Measurements from ENCODE around the gene FOCAD. TPM values are rescaled to one million over a fixed set of nuclear protein-coding genes. Genes with fewer than 3 reads are reported as not detected.

FOCAD gene
- total and polyA plus RNA-seq, 2 of the 8 experiments (the other 6 are each of a cell fraction or from before 2014, with no cell fraction given) = 22.0 to 38.4 TPM

DNA sequence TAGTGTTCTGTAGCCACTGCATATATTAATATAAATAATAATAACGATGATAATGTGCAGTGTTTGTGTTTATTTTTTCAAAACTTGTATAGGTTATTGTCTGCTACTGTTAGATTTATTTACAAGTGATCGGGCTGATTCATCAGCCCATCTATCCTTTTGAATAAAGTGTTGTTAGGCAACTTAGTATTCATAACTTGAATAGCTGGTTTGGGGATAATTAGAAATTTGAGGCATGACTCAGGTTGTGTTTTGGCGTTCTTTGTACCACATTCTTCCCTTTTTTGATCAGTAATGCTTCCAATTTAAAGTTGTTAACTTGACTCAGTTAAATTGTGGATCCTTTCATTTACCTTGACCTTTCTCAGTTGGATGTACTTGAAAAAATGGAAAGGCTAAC, 69.7 kb downstream of the FOCAD start:
- Histone ChIP-seq H3K56ac (replicated peaks; ENCODE audit: insufficient read length, low read depth, low read length) (no peak overlapping the region), H4K5ac (ENCODE audit: insufficient read length, low read depth, low read length) (no peak overlapping the region), H3K27me3 (replicated peaks in 1 of 4; ENCODE audit: control insufficient read depth in 3 of 4, extremely low read depth in 1 of 4, insufficient read depth in 3 of 4, low read length in 3 of 4) (no peaks in the 10 kb centered on the region), H3K18ac (ENCODE audit: extremely low read depth, low read length) (no peak overlapping the region), H3K36me3 (ENCODE audit: control insufficient read depth in 2 of 4, insufficient read depth in 4 of 4, low read length in 3 of 4) (peaks cover 0 to 5% (median 0%) of the 10 kb centered on the region in 4 experiments; a peak in 1 of 8 replicates), H3K4me2 (ENCODE audit: insufficient read depth in 1 of 2, low read depth in 2 of 2, low read length in 2 of 2) (no peak overlapping the region), H2BK20ac (ENCODE audit: low read length) (no peak overlapping the region), H3K27ac (ENCODE audit: low read depth, low read length) (no peak overlapping the region), H2BK120ac (replicated peaks; ENCODE audit: low read depth, low read length) (no peak overlapping the region), H2BK15ac (ENCODE audit: low read length) (no peak overlapping the region), H3K4me1 (replicated peaks in 1 of 4; ENCODE audit: control insufficient read depth in 3 of 4, insufficient read depth in 4 of 4, low read length in 3 of 4) (no peaks in the 10 kb centered on the region), H3K9me3 (ENCODE audit: insufficient read depth in 2 of 2, low read depth in 1 of 2, low read length in 1 of 2) (no peaks in the 10 kb centered on the region), H2BK12ac (ENCODE audit: low read depth, low read length) (no peak overlapping the region), H3K23ac (ENCODE audit: insufficient read length) (no peak overlapping the region), H3K4ac (replicated peaks; ENCODE audit: insufficient read length, low read depth, low read length) (no peak overlapping the region), H4K8ac (ENCODE audit: extremely low read depth, insufficient read depth, low read length) (no peak overlapping the region), H4K20me1 (replicated peaks in 1 of 2; ENCODE audit: control insufficient read depth in 1 of 2, insufficient read depth in 2 of 2, low read length in 2 of 2) (peaks cover 0 to 2% of the 10 kb centered on the region in 2 experiments), H2BK5ac (ENCODE audit: low read depth, low read length) (no peak overlapping the region), H4K91ac (replicated peaks; ENCODE audit: insufficient read length, low read length) (no peak overlapping the region), H3K9ac (replicated peaks in 1 of 4; ENCODE audit: extremely low read depth in 1 of 4, low read depth in 3 of 4, low read length in 3 of 4) (no peak overlapping the region), H2AK5ac (ENCODE audit: low read depth, low read length) (no peak overlapping the region), H3K14ac (ENCODE audit: insufficient read length) (no peak overlapping the region), H2AFZ (ENCODE audit: low read length) (no peak overlapping the region), H3K79me1 (ENCODE audit: low read depth, low read length) (no peaks in the 10 kb centered on the region), H3K79me2 (ENCODE audit: control insufficient read depth in 1 of 2, insufficient read depth in 2 of 2, low read length in 2 of 2) (0 out of 4 replicates have a peak, but pooled peaks cover 0 to 2% of the 10 kb centered on the region in 2 experiments), H3K4me3 (ENCODE audit: extremely low read depth in 1 of 4, insufficient read depth in 2 of 4, low read depth in 3 of 4, low read length in 4 of 4) (no peak overlapping the region), H3K23me2 (ENCODE audit: low read depth, low read length) (no peaks in the 10 kb centered on the region)
- WGBS, 2 experiments (ENCODE audit: extremely low coverage in 1 of 2, insufficient coverage in 1 of 2, insufficient read length in 1 of 2, insufficient replicate concordance in 2 of 2, low coverage in 1 of 2, low lambda C conversion rate in 2 of 2, missing lambda C conversion rate in 1 of 2) = 89% methylated on average over 3 of the region's 3 CpGs; no CpG with 5 or more reads in 1 of the 2 experiments
- FAIRE-seq (no peak), DNase-seq (ENCODE audit: low read depth in 1 of 2, low spot score in 2 of 2) (no peak)
- TF ChIP-seq YY1 (IDR thresholded peaks at IDR 0.05; ENCODE audit: low read depth, low read length) (no peak), TBP (IDR thresholded peaks at IDR 0.05; ENCODE audit: low read depth, low read length) (no peak), SIRT6 (IDR thresholded peaks at IDR 0.05; ENCODE audit: low read length) (no peak), CHD2 (IDR thresholded peaks at IDR 0.05; ENCODE audit: low read length) (no peak), SUZ12 (IDR thresholded peaks at IDR 0.05; ENCODE audit: low read length) (no peak)
- TF ChIP-seq, protein P1, sequence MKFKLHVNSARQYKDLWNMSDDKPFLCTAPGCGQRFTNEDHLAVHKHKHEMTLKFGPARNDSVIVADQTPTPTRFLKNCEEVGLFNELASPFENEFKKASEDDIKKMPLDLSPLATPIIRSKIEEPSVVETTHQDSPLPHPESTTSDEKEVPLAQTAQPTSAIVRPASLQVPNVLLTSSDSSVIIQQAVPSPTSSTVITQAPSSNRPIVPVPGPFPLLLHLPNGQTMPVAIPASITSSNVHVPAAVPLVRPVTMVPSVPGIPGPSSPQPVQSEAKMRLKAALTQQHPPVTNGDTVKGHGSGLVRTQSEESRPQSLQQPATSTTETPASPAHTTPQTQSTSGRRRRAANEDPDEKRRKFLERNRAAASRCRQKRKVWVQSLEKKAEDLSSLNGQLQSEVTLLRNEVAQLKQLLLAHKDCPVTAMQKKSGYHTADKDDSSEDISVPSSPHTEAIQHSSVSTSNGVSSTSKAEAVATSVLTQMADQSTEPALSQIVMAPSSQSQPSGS (IDR thresholded peaks at IDR 0.05; ENCODE audit: low read length) = no peak
- ChIA-PET POLR2A (ENCODE audit: partially characterized antibody) (no interaction called here), CTCF (ENCODE audit: partially characterized antibody) (no interaction called here)

All from H1 (cell line).